NCI-H82 (cell line): ENCODE measurements around the gene VCL.
"Not testable (repeated sequence)": the region's sequence is repeated elsewhere in the genome, so short reads cannot be mapped to it uniquely, and the experiment has no call there.

Source experiments
- DNase-seq: peaks from one replicate; lab custom pipeline; 2025; lab: John Stamatoyannopoulos, UW

The VCL gene

DNA sequence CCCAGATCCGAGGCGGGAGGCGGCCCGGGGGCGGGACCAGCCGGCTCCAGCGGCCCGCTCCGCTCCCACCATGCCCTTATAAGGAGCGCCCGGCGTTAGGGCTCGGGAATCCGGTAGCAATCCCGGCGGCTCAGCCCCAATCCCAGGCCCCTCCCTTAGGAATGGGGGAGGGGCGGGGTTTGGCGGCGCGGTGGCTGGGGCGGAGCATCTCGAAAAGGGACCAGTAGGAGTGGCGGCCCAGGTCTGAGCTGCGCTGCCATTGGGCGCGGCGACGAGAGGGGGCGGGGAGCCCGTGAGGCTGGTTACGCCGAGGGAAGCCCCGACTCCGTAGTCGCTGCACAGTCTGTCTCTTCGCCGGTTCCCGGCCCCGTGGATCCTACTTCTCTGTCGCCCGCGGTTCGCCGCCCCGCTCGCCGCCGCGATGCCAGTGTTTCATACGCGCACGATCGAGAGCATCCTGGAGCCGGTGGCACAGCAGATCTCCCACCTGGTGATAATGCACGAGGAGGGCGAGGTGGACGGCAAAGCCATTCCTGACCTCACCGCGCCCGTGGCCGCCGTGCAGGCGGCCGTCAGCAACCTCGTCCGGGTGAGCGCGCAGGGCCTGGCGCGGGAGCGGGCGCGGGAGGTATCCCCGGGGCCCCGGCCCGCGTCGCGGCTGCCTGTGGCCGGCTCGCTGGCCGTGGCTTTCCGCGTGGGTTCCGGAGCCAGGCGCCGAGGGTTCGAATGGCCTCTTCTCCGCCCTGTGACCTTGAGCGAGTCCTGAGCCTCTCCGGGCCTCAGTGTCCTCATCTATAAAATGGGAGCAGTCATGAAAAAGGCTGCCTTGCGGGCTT is at the start of gene VCL:
TSS of gene VCL (plus strand) at position 330 of the 836 bp plus-strand sequence. CDS start at position 422, 92 bp downstream.
- peak; percentile 99 for DNase-seq

DNA sequence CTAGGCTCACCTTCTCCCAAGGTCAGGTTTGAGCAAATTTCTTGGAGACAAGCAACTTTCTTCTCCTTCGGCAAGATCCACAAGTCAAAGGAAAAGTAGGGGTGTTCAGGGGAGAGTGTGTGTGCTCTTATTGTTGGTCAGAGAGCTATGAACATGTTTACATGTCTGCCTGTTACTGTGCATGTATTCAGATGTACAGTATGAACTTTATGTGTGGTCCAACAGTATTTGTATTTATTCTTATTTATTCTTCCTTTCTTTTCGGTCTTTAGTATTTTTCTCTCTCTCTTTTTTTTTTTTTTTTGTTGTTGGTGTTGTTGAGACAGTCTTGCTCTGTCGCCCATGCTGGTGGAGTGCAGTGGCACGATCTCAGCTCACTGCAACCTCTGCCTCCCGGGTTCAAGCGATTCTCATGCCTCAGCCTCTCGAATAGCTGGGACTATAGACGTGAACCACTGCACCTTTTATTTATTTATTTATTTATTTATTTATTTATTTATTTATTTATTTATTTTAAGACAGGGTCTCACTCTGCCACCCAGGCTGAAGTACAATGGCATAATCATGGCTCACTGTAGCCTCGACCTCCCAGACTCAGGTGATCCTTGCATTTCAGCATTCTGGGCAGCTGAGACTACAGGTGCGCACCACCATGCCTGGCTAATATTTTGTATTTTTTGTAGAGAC is 48.8 kb upstream of the VCL start:
- DNase-seq: no peak

DNA sequence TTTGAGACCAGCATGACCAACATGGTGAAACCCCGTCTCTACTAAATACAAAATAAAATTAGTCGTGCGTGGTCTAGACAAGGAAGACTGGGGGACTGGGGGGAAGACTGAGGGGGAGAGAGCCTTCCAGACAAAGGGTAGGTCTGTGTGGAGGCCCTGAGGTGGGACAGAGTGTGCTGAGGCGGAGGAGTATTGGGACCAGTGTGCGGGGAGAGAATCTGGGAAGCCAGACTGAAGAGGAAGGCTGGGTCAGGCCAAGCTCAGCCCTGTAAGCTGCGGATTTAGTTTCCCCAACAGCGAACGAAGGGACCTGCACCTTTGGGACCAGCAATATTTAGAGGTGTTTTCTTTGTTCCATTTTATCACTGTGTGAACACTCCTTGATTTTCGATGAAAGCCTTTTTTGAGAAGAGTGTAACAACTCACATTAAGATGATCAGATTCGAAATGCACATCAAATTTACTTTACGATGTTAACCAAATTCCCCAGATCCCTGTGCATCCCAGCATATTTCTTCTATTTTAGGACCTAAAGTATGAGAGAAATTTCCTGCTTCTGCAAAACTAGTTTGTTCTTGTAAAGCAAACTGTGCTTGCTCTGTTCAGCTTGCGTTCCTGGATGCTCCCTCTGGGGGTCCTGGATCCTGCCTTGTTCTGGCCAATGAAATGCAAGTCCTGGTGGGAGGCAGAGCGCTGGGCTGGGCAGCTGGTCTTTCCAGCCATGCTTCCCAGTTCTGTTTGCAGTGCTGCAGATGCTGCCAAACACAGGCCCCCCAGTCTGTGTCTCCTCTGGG is 47.6 kb upstream of the VCL start:
- DNase-seq: no peak

DNA sequence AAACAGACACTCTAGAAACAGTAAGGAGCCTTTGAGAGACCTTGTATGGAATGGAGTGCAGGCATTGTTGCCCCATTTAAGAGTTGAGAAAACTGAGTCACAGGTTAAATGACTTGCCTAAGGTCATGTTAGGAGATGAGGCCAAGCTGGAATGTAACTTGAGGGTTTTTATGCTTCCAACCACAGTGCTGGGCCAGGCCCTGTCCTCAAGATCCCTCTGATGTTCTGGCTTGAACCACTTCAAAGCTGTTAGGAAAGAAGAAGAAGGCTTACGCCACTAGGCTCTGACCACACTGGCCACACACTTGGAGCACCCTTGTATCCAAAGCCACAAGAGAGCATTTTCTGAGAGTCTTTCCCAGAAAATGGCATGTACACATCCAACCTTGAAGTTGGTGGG is 44.3 kb upstream of the VCL start:
- DNase-seq: no peak

DNA sequence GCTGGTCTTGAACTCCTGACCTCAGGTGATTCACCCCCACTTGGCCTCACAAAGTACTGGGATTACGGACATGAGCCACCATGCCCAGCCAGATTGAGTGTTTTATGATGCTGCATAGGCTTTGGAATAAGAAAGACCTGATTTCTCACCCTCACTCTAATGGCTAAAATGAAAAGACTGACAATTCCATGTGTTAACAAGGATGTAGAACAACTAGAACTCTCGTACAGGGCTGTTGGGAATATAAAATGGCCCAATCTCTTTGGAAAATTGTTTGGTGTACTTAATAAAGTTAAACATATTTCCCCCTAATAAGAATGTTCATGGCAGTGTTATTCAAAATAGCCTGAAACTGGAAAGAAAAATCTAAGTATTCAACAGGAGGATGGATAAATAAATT is 43.2 kb upstream of the VCL start:
- DNase-seq: no peak

DNA sequence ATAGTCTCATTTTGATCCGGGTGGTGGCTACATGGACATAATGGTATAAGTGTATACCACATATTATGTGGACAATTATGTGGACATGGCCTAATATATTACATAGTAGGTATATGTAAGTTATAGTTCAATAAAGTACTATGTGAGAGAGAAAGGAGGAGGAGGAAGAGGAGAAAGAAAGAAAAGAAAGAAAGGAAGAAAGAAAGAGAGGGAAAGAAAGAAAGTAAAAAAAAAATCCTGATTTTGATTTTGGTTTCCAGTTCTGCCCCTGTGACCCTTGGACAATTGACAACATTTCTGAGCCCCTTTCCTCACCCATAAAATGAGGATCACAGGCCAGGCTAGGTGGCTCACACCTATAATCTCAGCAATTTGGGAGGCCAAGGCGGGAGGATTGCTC is 42.2 kb upstream of the VCL start:
- DNase-seq: no peak

DNA sequence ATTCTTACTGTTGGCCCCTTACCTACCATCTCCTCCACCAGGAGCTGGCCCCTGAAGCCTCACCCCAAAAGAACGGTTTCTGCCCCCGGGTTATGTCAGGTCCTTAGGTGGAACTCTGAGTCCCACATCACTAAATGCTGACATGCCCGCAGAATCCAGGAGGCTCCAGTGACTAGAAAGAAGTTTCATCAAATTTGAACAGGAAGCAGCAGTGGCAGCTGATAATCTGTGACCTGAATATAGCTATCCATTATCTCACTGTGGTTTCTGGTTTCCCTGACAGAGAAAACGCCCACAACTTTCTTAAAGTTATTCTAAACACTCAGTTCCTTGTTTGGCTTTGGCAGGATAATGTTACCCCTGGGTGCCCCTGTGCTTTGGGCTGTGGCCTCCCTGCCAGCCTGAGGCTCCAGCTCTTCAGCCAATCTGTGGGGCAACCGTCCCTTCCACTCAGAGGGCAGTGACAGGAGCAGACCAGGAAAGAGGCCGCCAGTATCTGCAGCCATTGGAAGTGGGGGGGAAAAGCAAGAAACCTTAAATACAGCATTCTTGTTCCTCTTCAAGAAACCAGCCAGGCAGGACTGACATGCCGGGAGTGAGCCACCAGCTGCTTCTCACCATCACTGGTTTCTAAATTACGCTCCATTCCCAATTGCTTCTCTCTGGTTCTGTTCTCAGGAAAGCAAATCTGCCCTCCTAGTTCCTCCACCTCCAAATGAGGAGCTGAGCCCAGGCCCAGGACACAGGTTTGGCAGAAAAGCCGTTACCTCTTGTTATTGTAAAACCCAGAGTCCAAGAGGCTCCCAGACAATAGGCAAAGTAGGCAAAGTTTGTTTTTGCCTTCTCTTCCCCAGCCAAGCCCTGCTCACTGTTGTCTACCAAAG is 41.2 kb upstream of the VCL start:
- DNase-seq: no peak

DNA sequence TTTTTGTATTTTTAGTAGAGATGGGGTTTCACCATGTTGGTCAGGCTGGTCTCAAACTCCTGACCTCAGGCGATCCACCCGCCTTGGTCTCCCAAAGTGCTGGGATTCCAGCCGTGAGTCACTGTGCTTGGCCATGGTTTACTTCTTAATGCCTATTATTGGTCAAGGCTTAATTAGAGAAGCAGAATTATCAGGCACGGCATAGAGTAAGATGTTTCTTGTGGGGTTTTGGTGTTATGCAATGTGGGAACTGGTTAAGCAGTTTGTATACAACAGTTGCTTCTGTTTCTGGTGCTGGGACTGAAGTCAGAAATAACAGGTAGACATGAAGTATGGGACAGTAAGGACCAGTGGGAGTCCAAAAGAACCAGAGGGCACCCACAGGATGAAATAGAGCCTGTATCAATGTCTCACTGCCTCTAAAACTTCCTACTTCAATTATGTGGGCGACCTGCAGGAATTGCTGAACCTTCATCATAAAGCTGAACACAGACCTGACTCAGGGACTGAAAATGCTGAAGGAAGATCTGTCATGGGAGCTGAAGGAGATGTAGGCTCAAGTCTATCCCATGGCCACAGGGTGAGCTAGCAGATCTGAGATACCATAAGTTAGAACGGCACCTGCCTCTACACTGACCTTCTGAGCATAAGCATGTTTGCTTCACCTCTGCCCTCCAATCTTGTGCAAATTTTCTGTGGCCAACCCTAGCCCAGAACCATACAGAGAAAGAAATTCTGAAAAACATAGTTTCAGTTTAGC is 38.3 kb upstream of the VCL start:
- no peak for DNase-seq

DNA sequence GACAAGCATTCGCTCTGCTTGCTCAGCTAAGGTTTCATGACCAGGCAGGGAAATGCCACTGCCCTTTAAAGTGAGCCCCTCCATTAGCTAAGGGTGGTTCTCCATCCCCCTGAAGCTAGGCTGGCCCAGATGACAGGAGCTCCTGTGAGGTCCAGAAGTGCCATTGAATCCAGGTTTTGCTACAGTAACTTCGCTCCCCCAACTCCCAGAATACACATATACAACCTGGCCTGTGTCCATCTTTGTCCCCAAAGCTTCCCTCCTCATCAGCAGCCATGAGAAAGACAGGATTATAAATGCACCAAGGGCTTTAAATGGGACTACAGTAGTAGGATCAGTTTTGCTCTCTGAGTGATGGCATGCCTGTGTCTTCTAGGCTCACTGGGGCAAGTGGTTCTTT is 35.5 kb upstream of the VCL start:
- DNase-seq: no peak

DNA sequence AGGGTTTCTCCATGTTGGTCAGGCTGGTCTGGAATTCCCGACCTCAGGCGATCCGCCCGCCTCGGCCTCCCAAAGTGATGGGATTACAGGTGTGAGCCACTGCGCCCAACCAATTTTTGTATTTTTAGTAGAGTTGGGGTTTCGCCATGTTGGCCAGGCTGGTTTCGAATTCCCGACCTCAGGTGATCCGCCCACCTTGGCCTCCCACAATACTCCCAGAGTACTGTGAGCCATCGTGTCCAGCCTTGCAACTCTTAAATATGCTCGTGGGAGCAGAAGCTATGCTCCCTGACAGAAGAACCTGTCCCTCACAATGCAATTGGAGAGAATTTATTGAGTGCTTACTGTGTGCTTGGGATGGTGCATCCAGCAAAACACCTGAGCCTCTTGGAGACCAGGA is 34.4 kb upstream of the VCL start:
- not testable (repeated sequence) for DNase-seq

DNA sequence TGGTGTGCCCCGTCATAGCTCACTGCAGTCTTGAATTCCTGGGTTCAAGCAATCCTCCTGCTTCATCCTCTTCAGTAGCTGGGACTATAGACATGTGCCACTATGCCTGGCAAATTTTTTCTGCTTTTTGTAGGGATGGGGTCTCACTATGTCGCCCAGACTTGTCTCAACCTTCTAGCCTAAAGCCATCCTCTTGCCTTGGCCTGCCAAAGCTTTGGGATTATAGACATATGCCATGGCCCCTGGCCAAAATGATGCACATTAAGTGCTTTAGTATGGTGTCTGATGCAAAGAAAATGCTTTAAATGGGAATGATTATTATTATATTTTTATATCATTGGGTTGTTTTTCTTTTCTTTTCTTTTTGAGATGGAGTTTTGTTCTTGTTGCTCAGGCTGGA is 33.2 kb upstream of the VCL start:
- no peak for DNase-seq

DNA sequence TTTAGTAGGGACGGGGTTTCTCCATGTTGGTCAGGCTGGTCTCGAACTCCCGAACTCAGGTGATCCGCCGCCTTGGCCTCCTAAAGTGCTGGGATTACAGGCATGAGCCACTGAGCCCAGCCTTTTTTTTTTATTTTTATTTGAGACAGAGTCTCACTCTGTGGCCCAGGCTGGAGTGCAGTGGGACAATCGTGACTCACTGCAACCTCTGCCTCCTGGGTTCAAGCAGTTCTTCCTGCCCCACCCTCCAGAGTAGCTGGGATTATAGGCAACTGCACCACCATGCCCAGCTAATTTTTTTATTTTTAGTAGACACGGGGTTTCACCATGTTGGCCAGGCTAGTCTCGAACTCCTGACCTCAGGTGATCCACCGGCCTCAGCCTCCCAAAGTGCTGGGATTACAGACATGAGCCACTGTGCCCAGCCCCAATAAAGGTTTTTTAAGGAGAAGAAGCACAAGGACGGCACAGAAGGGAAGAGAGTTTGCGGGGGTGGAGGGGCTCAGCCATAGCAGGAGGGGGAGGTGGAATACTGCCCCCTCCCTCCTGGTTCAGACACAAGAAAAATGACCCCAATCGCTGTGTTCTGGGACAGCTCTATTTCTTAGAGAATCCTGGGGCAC is 32.5 kb upstream of the VCL start:
- DNase-seq: not testable (repeated sequence)

DNA sequence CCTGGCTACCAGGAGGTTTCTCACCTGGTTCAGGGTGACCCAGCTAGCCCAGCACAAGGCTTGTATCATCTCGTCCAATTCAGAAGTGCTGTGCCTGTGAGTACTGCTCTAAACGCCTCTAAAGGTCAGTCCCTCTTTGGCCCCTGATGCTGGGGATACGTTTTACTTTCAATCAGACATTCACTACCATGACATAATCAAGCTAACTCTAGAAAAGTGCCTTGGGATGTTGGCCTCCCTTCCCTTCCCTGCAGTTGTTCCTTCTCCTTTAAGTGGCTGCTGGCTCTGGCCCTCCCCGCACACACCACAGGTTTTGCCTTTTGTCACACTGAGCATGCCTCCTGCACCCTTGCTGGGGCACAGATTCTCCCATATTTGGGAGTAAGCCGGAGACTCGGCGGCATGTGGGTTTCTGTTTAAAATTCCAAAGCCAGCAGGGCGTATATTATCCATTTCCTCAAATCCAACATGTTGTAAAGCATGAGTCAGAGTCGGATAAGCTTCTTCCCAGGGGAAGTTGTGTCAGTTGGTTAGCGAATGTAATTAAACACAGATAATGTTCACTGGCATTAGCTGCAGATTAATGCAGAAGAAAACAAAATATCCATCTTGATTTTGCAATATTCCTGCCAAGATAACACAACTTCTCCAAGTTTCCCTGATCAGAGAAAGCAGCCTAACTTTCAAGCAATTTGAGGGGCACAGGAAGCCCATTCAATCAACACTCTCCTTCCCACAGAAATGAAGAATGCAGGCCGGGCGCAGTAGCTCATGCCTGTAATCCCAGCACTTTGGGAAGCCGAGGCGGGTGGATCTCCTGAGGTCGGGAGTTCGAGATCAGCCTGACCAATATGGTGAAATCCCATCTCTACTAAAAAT is 31.8 kb upstream of the VCL start:
- DNase-seq: peak; percentile 71

DNA sequence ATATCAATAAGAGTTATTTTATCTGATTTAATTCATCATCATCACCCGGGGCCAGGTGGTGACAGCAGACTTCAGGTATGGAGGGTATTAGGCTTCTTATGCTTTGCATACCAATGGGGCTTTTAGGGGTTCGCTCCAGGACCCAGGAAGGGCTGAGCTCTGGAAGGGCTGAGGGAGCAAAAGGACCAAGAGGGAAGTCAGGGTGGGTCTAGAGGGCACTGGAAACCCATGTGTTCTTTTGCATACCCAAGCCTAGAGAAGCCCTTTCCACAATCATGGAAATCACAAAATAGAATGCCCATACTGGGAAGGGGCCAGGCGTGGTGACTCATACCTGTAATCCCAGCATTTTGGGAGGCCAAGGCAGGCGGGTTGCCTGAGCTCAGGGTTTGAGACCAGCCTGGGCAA is 30.9 kb upstream of the VCL start:
- no peak for DNase-seq

DNA sequence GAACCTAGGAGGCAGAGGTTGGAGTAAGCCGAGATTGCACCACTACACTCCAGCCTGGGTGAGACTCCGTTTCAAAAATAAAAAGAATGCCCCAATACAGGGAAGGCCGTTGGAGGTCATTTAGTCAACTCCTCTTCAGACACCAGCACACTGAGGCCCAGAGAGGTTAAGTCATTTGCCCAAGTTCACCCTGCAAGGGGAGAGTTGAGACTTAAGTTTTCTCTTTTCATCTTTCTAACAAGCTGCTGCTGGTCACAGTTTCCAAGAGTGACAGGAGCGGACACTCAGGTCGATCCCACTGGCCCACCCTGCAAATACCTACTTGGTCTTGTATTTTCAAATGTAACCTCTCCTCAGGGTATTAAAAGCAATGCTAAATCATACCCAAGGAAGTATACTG is 30.4 kb upstream of the VCL start:
- no peak for DNase-seq

DNA sequence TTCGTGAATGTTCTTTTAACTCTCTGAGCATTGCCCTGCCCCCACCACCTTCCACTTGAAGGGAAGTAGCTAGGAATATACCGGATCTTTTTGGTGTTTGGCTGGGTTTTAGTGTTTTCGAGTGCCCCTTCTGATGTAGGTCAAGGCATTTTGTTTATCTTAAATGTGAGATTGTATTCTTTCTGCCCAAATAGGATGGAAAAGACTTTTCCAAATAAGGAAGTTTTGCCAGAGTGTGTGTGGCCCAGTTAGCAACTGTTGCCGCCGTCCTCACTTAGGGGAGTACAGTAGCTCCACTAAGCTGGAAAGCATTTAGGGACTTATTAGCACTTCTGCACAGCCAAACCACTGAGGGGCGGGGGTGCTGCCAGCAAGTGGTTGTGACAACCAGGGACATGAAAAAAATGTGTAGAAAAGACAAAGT is 29.8 kb upstream of the VCL start:
- peak; percentile 10 for DNase-seq

DNA sequence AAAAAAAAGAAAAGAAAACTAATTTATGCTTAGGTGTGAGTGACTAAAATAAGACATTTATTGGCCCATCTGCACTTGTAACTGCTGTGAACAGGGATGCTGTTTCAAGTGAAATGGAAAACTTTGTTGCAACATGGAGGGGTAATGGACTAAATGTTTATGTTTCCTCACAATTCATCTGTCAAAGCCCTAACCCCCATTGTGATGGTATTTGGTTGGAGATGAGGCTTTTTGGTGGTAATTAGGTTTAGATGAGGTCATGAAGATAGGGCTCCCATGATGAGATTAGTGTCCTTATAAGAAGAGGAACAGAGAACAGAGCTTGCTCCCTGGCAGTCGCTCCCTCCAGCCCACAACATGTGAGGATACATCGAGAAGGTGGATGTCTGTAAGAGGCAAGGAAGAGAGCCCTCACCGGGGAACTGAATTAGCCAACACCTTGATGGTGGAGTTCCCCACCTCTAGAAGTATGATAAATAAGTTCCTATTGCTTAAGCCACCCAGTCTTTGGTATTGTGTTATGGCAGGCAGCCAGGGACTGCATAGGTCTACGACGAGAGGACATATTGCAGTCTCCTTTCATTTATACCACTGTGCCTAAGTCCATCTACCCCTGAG is 28.6 kb upstream of the VCL start:
- DNase-seq: no peak

DNA sequence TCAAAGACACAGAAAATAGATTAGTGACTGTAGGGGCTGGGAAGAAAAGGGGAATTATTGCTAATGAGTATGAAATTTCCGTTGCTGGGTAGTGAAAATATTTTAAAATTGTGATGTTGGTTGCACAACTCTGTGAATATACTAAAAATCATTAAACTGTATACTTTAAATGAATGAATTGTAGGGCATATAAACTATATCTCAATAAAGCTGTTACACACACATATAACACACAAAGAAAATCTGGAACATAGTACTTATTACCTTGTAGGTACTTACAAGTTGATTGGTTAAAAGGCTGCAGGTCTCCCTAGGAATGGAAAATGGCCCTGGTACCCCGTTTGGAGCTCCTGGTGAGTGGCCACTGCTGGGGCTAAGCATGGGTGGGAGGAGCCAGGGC is 27.1 kb upstream of the VCL start:
- DNase-seq: no peak
